GM12874 (cell line): Measurements from ENCODE around the gene FIZ1.

Experiments
- CTCF ChIP-seq: IDR thresholded peaks from 2 replicates; pipeline ENCODE4 v1.5.1; 2011; ENCODE audit warnings: low read depth, mild to moderate bottlenecking, control low read depth, low read length, moderate library complexity; ENCODE audit not compliant: insufficient read depth

FIZ1 gene

GRCh38 chr19:55606471-55606787, 7.1 kb upstream of the FIZ1 start:
- no peak for TF ChIP-seq CTCF

- peak; percentile 77 for TF ChIP-seq CTCF
These were observed 6.5 kb upstream of the FIZ1 start, which contains the start of gene ZNF865 for GRCh38 chr19:55605637-55606470. TSS of gene ZNF865 (plus strand) at chr19:55605647. CDS start at chr19:55613619, 7,972 bp downstream.

- TF ChIP-seq CTCF = no peak
These were observed 5.9 kb upstream of the FIZ1 start for GRCh38 chr19:55605207-55605636.

GRCh38 chr19:55603581-55604292, 4.4 kb upstream of the FIZ1 start:
- TF ChIP-seq CTCF = no peak

GRCh38 chr19:55603115-55603514, 3.8 kb upstream of the FIZ1 start:
- TF ChIP-seq CTCF = no peak

- no peak for TF ChIP-seq CTCF
These were observed 3.0 kb upstream of the FIZ1 start for GRCh38 chr19:55602104-55603001.

- TF ChIP-seq CTCF = no peak
These were observed 1.8 kb upstream of the FIZ1 start for GRCh38 chr19:55601084-55601483.
